HCT116 (cell line): ENCODE data around the gene CDK10. TPM values are rescaled to one million over a fixed set of nuclear protein-coding genes. Genes with fewer than 3 reads are reported as not detected.

Experiments used
- total RNA-seq: library from RNA; stranded (reverse); gene quantifications from one replicate; pipeline ENCODE4 v1.2.1, GENCODE V29; 2021; ENCODE audit not compliant: unreplicated experiment

CDK10 gene
- total RNA-seq, 1 experiment from 2014 or later: 165 TPM

Other genes with a start within 250 kb of the CDK10 start
- 266 TPM for gene ANKRD11, start 196.1 kb upstream of the CDK10 start, total RNA-seq
- gene SPG7, start 178.3 kb upstream of the CDK10 start, total RNA-seq: 116 TPM
- gene RPL13, start 126.0 kb upstream of the CDK10 start, total RNA-seq: 4,404 TPM
- 201 TPM for gene CPNE7, start 110.9 kb upstream of the CDK10 start, total RNA-seq
- gene DPEP1, start 73.0 kb upstream of the CDK10 start, total RNA-seq: 1.1 TPM
- 158 TPM for gene CHMP1A, start 29.0 kb upstream of the CDK10 start, total RNA-seq
- 24.9 TPM for gene SPATA33, start 28.9 kb upstream of the CDK10 start, total RNA-seq
- 50.5 TPM for gene SPATA2L, start 15.0 kb downstream of the CDK10 start, total RNA-seq
- 4.2 TPM for gene VPS9D1, start 34.2 kb downstream of the CDK10 start, total RNA-seq
- gene ZNF276, start 34.8 kb downstream of the CDK10 start, total RNA-seq: 49.9 TPM
- 167 TPM for gene FANCA, start 130.0 kb downstream of the CDK10 start, total RNA-seq
- gene SPIRE2, start 141.8 kb downstream of the CDK10 start, total RNA-seq: 21.2 TPM
- gene TCF25, start 186.9 kb downstream of the CDK10 start, total RNA-seq: 345 TPM
- gene MC1R, start 232.2 kb downstream of the CDK10 start, total RNA-seq: 12.2 TPM
- gene TUBB3, start 236.7 kb downstream of the CDK10 start, total RNA-seq: 173 TPM